ENCODE measurements around the gene SCUBE1. TPM values are rescaled to one million over a fixed set of nuclear protein-coding genes. Genes with fewer than 3 reads are reported as not detected.

The SCUBE1 gene
- total RNA-seq, 3 donors from 2014 or later (not counting 1 experiment from before 2014, with no cell fraction given), result 0.05 to 1.2 (median 0.11) TPM

- peak overlapping the region; percentile 91 for H3K4me3 Mint-ChIP-seq
- no peaks in the 10 kb centered on the region for H3K36me3 ChIP-seq (ENCODE audit: control insufficient read depth, insufficient read depth, low read length)
- under 1% methylated on average over 27 of the region's 27 CpGs for WGBS (ENCODE audit: insufficient coverage)
- H3K36me3 Mint-ChIP-seq, result no peaks in the 10 kb centered on the region
- peak; percentile 86 to 96 for DNase-seq
- intact Hi-C loops (cut with micrococcal nuclease), result loop anchor here (1.0 to 2.0 kb wide), 3 partner anchors 25 to 113 kb away; partner anchors contain the start of gene TTLL12
- H3K9me3 ChIP-seq (ENCODE audit: control insufficient read depth, insufficient read depth, low read length), result no peaks in the 10 kb centered on the region
- TF ChIP-seq, protein P1, sequence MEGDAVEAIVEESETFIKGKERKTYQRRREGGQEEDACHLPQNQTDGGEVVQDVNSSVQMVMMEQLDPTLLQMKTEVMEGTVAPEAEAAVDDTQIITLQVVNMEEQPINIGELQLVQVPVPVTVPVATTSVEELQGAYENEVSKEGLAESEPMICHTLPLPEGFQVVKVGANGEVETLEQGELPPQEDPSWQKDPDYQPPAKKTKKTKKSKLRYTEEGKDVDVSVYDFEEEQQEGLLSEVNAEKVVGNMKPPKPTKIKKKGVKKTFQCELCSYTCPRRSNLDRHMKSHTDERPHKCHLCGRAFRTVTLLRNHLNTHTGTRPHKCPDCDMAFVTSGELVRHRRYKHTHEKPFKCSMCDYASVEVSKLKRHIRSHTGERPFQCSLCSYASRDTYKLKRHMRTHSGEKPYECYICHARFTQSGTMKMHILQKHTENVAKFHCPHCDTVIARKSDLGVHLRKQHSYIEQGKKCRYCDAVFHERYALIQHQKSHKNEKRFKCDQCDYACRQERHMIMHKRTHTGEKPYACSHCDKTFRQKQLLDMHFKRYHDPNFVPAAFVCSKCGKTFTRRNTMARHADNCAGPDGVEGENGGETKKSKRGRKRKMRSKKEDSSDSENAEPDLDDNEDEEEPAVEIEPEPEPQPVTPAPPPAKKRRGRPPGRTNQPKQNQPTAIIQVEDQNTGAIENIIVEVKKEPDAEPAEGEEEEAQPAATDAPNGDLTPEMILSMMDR (IDR thresholded peaks at IDR 0.05), result no peak
- ATAC-seq, result peak; percentile 76 to 88 (median 86)
- peaks cover 36 to 55% of the 10 kb centered on the region in 2 donors for H3K4me1 Mint-ChIP-seq
- no peaks in the 10 kb centered on the region for H3K9me3 Mint-ChIP-seq
- no peaks in the 10 kb centered on the region for H3K27me3 ChIP-seq (ENCODE audit: control insufficient read depth, insufficient read depth, low read length)
- H3K27me3 Mint-ChIP-seq (ENCODE audit: low read depth in 2 of 2), result no peaks in the 10 kb centered on the region
- H3K4me3 ChIP-seq (ENCODE audit: low read length), result peak overlapping the region; percentile 21
- peak overlapping the region; percentile 96 to 97 for H3K27ac Mint-ChIP-seq
- peaks cover 52% of the 10 kb centered on the region for H3K4me1 ChIP-seq (ENCODE audit: control insufficient read depth, insufficient read depth, low read length)
- peak overlapping the region; percentile 85 for H3K27ac ChIP-seq (ENCODE audit: low read length)
These were observed 79.3 kb downstream of the SCUBE1 start for GRCh38 chr22:43263645-43264514.

GRCh38 chr22:43262990-43263644 is 80.1 kb downstream of the SCUBE1 start:
- Mint-ChIP-seq H3K4me3 (peak overlapping the region; percentile 91), H3K4me1 (peaks cover 36 to 58% of the 10 kb centered on the region in 2 donors), H3K36me3 (no peaks in the 10 kb centered on the region), H3K27ac (peak overlapping the region; percentile 96 to 97), H3K27me3 (ENCODE audit: low read depth in 2 of 2) (no peaks in the 10 kb centered on the region), H3K9me3 (no peaks in the 10 kb centered on the region)
- intact Hi-C loops (cut with micrococcal nuclease), result loop anchor here (1.0 to 2.0 kb wide), 3 partner anchors 26 to 114 kb away; partner anchors contain the start of gene TTLL12
- Histone ChIP-seq H3K36me3 (ENCODE audit: control insufficient read depth, insufficient read depth, low read length) (no peaks in the 10 kb centered on the region), H3K4me3 (ENCODE audit: low read length) (peak overlapping the region; percentile 21), H3K27ac (ENCODE audit: low read length) (peak overlapping the region; percentile 85), H3K9me3 (ENCODE audit: control insufficient read depth, insufficient read depth, low read length) (no peaks in the 10 kb centered on the region), H3K4me1 (ENCODE audit: control insufficient read depth, insufficient read depth, low read length) (peaks cover 55% of the 10 kb centered on the region), H3K27me3 (ENCODE audit: control insufficient read depth, insufficient read depth, low read length) (no peaks in the 10 kb centered on the region)
- 17% methylated on average over 18 of the region's 19 CpGs for WGBS (ENCODE audit: insufficient coverage)
- TF ChIP-seq, protein P1 (IDR thresholded peaks at IDR 0.05), result no peak
- DNase-seq (peak; percentile 63 to 75), ATAC-seq (peak; percentile 61 to 76 (median 65))

DNA sequence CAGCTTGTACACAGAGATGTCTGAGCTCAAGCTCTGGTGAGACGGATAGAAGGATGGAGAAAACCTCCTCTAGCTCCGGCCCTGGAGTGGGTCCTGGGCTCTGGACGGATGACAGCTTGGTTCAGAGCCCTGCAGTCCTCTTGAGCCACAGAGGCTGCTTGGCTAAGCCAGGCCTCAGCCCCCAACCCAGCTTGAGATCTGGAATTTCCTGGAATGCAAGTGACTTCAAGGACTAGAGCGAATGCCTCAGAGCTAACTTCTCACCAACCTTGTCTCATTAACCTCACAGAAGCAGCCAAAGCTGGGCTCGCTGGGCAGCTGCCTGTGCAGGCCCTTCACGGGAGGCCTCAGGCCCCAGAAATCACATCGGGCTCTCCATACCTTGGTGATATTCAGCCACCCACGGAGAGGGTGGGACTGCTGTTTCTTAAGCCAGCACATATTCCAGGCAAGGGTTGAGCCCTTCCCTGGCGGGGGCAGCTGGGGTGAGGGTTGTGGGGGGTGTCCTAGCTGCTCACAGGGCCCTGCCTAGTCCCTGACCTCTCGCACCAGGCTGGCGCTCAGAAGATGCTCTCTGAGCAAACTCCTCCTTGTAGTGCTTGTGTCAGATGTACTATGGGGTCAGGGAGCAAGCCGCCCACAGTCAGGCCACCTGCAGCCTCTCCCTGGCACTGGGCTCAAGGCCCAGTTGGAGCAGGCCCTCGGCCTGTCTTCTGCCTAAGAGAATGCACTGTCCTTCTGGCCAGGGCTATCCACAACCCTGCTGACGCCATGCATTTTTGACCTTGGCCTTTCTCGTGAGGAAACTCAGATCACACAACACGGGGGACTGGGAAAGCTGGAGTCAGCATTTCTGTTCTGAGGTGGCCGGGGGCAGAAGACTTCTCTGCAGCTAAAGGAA is 82.6 kb downstream of the SCUBE1 start:
- ATAC-seq (no peak), DNase-seq (no peak)
- Histone ChIP-seq H3K36me3 (ENCODE audit: control insufficient read depth, insufficient read depth, low read length) (no peaks in the 10 kb centered on the region), H3K4me3 (ENCODE audit: low read length) (no peak overlapping the region), H3K27me3 (ENCODE audit: control insufficient read depth, insufficient read depth, low read length) (peaks cover 2% of the 10 kb centered on the region), H3K27ac (ENCODE audit: low read length) (no peak overlapping the region), H3K9me3 (ENCODE audit: control insufficient read depth, insufficient read depth, low read length) (no peaks in the 10 kb centered on the region), H3K4me1 (ENCODE audit: control insufficient read depth, insufficient read depth, low read length) (peaks cover 69% of the 10 kb centered on the region)
- Mint-ChIP-seq H3K27me3 (ENCODE audit: low read depth in 2 of 2) (no peaks in the 10 kb centered on the region), H3K9me3 (no peaks in the 10 kb centered on the region), H3K4me1 (peaks cover 56 to 63% of the 10 kb centered on the region in 2 donors), H3K36me3 (no peaks in the 10 kb centered on the region), H3K27ac (peak overlapping the region in 1 of 2 donors; percentile 97), H3K4me3 (no peak overlapping the region)
- 93% methylated on average over 17 of the region's 17 CpGs for WGBS (ENCODE audit: insufficient coverage)
- intact Hi-C loops (cut with micrococcal nuclease), result no loop called here
- TF ChIP-seq, protein P1 (IDR thresholded peaks at IDR 0.05), result no peak
